Cardiac fibroblast (primary cell): Measurements from ENCODE around the gene HOXD13.
A peak's percentile ranks its signal among the peaks of the same experiment; 100 is the strongest.

Source experiments
- DNase-seq, 2 donors: peaks; one replicate each; pipeline versions ENCODE4 v3.0.0 to v3.0.0-alpha.2; 2010; ENCODE audit warnings: low read depth in 2 of 2
- H3K4me3 ChIP-seq, 2 donors: replicated peaks in 1 of 2; 1 replicate in 1 of 2; 2 replicates in 1 of 2; pipeline ENCODE4 v1.5.1; 2011; ENCODE audit warnings: low read depth in 2 of 2, low read length in 2 of 2, mild to moderate bottlenecking in 2 of 2, moderate library complexity in 1 of 2
- TF ChIP-seq, protein P1 (sequence below): IDR thresholded peaks from one replicate; pipeline ENCODE4 v1.5.1; 2011; ENCODE audit warnings: low read depth, mild to moderate bottlenecking, low read length, inconsistent platforms

Gene HOXD13

DNA sequence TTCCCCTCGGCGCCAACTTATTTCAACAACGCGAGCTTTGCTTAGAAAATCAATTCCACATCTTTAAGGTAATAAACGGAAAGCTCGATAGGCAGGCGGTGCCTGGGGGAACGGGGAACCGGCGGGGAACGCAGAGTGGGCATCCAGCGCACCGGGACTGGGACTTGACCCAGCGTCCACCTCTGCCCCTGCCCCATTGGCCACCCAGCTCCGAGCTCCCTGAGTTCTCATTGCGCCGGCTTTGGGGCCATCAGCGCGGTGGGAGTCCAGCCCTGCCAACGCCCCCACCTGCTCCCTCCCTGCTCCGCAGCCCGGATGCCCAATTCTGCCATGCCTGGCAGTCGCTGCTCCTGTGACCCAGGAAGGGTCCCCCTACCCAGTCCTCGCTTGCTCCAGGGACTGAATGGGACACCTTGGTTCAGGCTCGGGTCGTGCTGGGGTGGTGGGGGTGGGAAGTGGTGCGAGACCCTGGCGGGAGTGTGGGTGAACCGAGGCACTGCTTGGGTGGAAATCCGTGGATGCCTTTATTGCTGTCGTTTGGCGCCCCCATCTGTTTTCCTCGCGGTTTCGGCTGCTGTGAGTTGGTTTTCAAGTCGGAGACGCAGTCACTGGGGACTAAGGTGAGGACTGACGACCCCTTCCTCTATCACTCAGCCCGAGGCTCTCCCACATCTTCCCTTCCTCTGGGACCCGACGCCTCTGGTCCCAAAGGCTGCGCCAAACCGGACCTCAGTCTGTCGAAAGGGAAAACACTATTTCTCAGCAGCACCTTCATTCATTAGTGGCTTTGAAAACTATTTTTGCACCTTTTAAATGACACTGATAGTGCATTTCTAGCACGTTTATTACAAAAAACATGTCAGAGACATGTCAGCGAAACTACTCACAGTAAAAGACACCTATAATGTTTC lies 6.4 kb upstream of the HOXD13 start:
- DNase-seq: peak; percentile 38 to 50
- TF ChIP-seq, protein P1, sequence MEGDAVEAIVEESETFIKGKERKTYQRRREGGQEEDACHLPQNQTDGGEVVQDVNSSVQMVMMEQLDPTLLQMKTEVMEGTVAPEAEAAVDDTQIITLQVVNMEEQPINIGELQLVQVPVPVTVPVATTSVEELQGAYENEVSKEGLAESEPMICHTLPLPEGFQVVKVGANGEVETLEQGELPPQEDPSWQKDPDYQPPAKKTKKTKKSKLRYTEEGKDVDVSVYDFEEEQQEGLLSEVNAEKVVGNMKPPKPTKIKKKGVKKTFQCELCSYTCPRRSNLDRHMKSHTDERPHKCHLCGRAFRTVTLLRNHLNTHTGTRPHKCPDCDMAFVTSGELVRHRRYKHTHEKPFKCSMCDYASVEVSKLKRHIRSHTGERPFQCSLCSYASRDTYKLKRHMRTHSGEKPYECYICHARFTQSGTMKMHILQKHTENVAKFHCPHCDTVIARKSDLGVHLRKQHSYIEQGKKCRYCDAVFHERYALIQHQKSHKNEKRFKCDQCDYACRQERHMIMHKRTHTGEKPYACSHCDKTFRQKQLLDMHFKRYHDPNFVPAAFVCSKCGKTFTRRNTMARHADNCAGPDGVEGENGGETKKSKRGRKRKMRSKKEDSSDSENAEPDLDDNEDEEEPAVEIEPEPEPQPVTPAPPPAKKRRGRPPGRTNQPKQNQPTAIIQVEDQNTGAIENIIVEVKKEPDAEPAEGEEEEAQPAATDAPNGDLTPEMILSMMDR: peak; percentile 37
- no peak overlapping the region for H3K4me3 ChIP-seq

DNA sequence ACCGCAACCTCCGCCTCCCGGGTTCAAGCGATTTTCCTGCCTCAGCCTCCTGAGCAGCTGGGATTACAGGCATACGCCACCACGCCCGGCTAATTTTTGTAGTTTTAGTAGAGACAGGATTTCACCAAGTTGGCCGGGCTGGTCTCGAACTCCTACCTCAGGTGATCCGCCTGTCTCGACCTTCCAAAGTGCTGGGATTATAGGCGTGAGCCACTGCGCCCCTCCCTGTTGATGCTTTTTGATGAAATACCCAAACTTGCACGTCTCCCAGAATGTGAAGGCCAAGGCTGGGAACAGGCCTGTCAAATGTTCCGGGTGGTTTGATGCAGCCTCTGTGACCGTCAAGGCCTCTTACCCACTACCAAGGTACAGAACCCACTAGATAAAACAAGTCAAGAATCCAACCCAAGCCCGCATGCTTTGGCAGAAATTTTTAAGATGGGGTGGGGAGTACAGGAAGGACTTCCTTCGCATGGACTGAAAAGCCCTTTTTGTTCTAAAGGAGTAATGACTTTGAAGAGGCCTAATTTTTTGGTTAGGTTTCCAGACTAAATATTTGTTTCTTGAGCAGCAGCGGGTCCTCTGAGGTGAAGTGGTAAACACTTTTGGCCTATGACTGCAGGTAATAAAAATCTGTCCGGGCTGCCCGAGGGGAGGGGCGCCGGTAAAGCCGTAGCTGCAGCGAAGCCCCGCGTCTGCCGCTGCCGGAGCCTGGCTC lies 5.0 kb upstream of the HOXD13 start:
- TF ChIP-seq, protein P1: no peak
- no peak overlapping the region for H3K4me3 ChIP-seq
- DNase-seq: no peak

DNA sequence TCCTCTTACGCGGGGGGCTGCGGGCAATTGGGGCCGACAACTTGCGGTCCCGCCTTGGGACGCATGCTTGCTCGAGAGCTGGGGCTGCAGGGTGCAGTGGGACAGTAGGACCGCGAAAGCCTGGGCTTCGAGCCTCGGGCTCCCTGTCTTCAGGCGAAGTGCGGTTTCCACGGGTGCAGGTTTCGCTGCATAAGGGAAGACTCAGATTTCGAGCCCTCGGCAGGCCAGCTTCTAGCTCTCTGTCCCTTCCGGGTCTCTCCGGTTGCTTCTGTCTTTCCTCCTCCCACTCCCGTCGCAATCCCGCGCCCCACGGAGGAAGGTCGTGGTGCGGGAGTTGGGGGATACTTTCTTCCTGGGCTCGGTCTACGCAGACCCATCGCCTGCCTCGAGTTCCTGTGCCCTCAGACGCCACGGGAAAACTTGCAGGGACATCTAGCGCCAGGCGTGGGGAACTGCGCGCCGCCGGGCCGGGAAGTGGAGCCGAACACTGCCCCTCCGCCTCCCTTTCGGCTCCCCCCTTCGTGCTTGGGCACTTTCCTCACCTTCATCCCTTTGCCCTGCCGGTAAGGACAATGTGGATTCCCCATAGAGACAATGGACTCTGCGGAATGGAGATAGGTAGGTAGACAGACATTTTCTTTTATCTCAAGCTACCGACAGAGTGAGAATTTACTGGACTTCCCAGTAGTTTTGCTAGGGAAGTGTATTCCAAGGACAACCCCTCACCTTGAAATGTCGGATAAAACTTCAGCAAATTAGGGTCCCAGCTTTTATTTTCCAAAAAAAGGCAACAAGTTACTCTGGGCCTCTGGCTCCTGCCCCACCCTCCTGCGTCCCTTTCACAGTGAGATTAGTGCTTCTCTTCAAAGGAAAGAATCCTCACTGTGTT lies 4.2 kb upstream of the HOXD13 start:
- peak; percentile 46 for DNase-seq
- TF ChIP-seq, protein P1: peak; percentile 78
- H3K4me3 ChIP-seq: peak overlapping the region in 1 of 2 donors; percentile 13

DNA sequence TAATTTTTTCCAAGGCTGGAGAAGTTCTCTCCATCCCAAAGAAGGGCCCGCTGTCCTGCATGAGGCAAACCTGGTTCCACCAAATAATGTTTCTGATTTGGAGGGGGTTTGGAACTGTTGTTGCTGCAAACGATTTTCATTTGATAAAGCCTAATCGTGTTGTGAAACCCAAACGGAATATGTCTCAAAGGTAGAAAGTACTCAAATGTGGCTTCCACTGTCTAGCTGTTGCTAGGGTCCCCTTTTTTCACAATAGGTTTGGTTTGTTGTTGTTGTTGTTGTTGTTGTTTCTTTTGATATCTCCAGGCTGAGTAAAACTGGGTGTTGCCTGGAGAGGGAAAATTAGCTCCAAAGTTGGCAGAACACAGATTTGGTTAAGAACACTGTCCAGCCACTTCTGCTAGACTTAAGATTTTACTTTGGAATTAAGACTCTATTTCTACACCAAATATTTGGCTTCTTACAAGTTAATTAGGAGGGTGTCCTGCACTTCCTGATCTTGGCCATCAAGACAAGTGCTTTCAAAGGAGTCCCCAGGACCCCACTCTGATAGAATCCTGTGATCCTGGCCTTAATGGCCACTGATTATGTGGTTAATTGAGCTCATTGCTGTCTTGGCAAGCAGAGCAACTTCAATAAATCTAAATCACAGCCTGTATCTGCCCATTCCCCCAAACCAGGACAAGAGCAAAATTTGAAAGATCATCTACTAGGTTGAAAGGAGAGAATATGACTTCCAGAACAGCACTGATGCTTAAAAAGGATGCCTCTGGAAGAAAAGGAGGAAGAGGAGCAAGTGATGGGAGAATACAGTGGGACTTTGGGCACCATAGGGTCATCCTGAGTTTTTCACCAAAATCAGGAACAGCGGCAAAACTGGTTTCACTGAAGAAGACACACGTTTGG lies 3.3 kb upstream of the HOXD13 start:
- TF ChIP-seq, protein P1: no peak
- DNase-seq: no peak

DNA sequence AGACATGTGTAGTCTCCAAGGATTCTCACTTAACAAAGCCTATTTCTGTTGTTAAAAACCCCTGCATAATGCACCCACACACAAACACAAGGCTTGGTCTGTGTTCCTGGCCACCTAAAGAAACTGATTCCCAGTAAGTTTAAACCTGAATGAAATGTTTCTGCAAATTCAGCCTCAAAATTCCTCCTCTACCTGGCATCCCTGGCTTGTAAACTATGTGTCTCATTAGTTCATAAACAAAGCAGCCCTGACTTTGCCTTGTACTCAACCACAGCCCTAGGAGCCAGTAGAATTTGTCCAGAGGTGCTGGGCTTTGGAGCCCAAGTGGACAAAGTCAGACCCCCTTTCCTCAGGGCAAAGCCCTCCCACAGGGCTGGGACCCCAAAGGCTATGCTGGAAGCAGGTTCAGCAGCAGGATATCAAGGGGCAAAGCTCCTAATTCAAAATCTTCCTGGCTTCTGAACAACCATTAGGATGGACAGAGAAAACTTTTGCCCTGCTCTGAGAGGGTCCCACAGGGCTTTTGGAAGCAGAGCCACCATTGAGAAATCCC lies 2.6 kb upstream of the HOXD13 start:
- no peak overlapping the region for H3K4me3 ChIP-seq
- TF ChIP-seq, protein P1: no peak
- DNase-seq: no peak

More for the DNA sequence above, 3.3 kb upstream of the HOXD13 start:
- no peak overlapping the region for H3K4me3 ChIP-seq
